ENCODE data around the gene HSD17B14. TPM values are rescaled to one million over a fixed set of nuclear protein-coding genes. Genes with fewer than 3 reads are reported as not detected.

HSD17B14 gene
- total and polyA plus RNA-seq, 9 of the 15 experiments (the other 6 are each of a cell fraction or from before 2014, with no cell fraction given) = 0.16 TPM; not detected in 8

DNA sequence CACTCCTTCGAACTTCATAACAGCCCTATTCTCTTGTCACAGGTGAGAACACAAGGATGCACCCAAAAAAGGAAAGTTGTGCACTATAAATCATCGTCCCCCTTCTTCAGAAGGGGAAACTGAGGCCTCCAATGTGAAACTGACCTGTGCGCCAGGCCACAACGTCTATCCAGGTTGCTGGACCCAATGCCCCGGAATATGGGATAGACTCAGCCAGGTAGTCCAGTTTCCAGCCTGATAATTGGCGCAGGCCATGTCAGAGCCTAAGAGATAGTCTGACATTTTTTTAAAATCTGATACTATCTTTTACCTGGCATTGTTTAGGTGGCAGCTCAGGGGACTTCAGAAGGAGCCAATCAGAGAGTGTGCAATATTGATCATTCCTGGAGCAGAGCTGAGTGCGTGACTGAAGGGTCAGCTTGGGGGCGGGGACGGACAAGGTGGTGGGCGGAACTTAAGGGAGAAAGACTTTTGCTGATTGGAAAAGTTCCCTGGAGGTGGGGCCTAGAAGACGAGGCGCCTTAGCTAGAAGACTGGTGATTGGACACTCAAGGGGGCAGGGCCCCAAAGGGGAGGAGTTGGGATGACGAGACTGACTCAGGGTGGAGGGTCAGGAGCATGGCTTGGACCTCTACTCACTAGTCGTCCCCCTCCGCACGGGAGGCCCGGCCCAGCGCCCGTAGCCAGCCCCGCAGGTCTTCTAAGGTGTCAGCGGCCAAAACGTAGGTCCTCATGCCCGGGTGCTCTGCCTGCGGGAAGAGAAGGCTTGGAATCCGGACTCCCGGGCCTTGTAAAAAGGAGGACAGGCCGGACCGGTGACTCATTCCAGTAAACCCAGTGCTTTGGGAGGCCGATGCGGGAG lies 23.7 kb upstream of the HSD17B14 start (continued):
- no peak for TF ChIP-seq ID3 (CRISPR knock-in tag; IDR thresholded peaks at IDR 0.05)
- TF ChIP-seq ID3 (tag; IDR thresholded peaks at IDR 0.05) = no peak
- no peak for TF ChIP-seq DPF2 (IDR thresholded peaks at IDR 0.05)
- TF ChIP-seq PHF20 (IDR thresholded peaks at IDR 0.05; ENCODE audit: partially characterized antibody) = no peak
- no peak for TF ChIP-seq ZNF277 (CRISPR knock-in tag; IDR thresholded peaks at IDR 0.05; ENCODE audit: borderline replicate concordance)
- no peak for TF ChIP-seq ZNF165 (CRISPR knock-in tag; IDR thresholded peaks at IDR 0.05; ENCODE audit: borderline replicate concordance)
- TF ChIP-seq, protein P1, sequence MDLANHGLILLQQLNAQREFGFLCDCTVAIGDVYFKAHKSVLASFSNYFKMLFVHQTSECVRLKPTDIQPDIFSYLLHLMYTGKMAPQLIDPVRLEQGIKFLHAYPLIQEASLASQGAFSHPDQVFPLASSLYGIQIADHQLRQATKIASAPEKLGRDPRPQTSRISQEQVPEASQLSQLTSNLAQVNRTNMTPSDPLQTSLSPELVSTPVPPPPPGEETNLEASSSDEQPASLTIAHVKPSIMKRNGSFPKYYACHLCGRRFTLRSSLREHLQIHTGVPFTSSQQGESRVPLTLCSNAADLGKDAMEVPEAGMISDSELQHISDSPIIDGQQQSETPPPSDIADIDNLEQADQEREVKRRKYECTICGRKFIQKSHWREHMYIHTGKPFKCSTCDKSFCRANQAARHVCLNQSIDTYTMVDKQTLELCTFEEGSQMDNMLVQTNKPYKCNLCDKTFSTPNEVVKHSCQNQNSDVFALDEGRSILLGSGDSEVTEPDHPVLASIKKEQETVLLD (IDR thresholded peaks at IDR 0.05) = no peak
- TF ChIP-seq SRSF1 (IDR thresholded peaks at IDR 0.05; ENCODE audit: low read depth, low read length) = no peak
- no peak for TF ChIP-seq FOXK1 (CRISPR knock-in tag; IDR thresholded peaks at IDR 0.05; ENCODE audit: borderline replicate concordance)
- no peak for TF ChIP-seq ZNF253 (CRISPR knock-in tag; conservative IDR thresholded peaks at IDR 0.05)
- no peak for TF ChIP-seq STAT5A (IDR thresholded peaks at IDR 0.05; ENCODE audit: borderline replicate concordance, low read length)
- no peak for TF ChIP-seq UBTF (IDR thresholded peaks at IDR 0.05; ENCODE audit: borderline replicate concordance in 1 of 2, low read depth in 2 of 2, low read length in 2 of 2)
- TF ChIP-seq, protein P2, sequence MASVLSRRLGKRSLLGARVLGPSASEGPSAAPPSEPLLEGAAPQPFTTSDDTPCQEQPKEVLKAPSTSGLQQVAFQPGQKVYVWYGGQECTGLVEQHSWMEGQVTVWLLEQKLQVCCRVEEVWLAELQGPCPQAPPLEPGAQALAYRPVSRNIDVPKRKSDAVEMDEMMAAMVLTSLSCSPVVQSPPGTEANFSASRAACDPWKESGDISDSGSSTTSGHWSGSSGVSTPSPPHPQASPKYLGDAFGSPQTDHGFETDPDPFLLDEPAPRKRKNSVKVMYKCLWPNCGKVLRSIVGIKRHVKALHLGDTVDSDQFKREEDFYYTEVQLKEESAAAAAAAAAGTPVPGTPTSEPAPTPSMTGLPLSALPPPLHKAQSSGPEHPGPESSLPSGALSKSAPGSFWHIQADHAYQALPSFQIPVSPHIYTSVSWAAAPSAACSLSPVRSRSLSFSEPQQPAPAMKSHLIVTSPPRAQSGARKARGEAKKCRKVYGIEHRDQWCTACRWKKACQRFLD (CRISPR knock-in tag; IDR thresholded peaks at IDR 0.05) = 0 out of 2 replicates have a peak, but pooled peaks have one; percentile 26
- TF ChIP-seq, protein P3, sequence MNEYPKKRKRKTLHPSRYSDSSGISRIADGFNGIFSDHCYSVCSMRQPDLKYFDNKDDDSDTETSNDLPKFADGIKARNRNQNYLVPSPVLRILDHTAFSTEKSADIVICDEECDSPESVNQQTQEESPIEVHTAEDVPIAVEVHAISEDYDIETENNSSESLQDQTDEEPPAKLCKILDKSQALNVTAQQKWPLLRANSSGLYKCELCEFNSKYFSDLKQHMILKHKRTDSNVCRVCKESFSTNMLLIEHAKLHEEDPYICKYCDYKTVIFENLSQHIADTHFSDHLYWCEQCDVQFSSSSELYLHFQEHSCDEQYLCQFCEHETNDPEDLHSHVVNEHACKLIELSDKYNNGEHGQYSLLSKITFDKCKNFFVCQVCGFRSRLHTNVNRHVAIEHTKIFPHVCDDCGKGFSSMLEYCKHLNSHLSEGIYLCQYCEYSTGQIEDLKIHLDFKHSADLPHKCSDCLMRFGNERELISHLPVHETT (CRISPR knock-in tag; conservative IDR thresholded peaks at IDR 0.05 in 1 of 2, IDR thresholded peaks at IDR 0.05 in 1 of 2) = no peak

Data from K562 (cell line).